Gastroesophageal sphincter (tissue), 3 donors: ENCODE data around the gene OR5W2.
A peak's percentile ranks its signal among the peaks of the same experiment; 100 is the strongest.
"Not testable (repeated sequence)": the region's sequence is repeated elsewhere in the genome, so short reads cannot be mapped to it uniquely, and the experiment has no call there.

ENCODE experiments used
- CTCF ChIP-seq, 4 experiments: fragments of 200-600 bp in 2 of 4; fragments of 450-650 bp in 2 of 4; sonication (generic) in 1 of 4; IDR thresholded peaks; one replicate each; pipeline ENCODE4 v1.5.1; 2017 to 2019; ENCODE audit warnings: antibody characterized with exemption in 4 of 4, mild to moderate bottlenecking in 2 of 4, moderate library complexity in 2 of 4
- EP300 ChIP-seq: sonication (generic); formaldehyde crosslinking; IDR thresholded peaks from one replicate; pipeline ENCODE4 v1.6.1; 2017; ENCODE audit warnings: antibody characterized with exemption, mild to moderate bottlenecking
- POLR2A ChIP-seq, 2 donors: fragments of 450-650 bp; IDR thresholded peaks; one replicate each; pipeline ENCODE4 v1.6.1; 2017; ENCODE audit warnings: antibody characterized with exemption in 2 of 2, mild to moderate bottlenecking in 2 of 2, moderate library complexity in 1 of 2
- POLR2AphosphoS5 ChIP-seq: sonication (generic); formaldehyde crosslinking; IDR thresholded peaks from one replicate; pipeline ENCODE4 v1.6.1; 2017; ENCODE audit warnings: antibody characterized with exemption

- not testable (repeated sequence) for TF ChIP-seq POLR2A (IDR thresholded peaks at IDR 0.05); EP300; POLR2AphosphoS5
- TF ChIP-seq CTCF (IDR thresholded peaks at IDR 0.05): peak in 1 of 4 experiments; percentile 10
Observed at GRCh38 chr11:55873146-55873545, 41.2 kb downstream of the OR5W2 start.
